GM21619 (cell line): ENCODE measurements around the gene TTYH3.
A peak's percentile ranks its signal among the peaks of the same experiment; 100 is the strongest.
"Not testable (repeated sequence)": the region's sequence is repeated elsewhere in the genome, so short reads cannot be mapped to it uniquely, and the experiment has no call there.

Experiments
- ATAC-seq: cut with Tn5 transposase; IDR thresholded peaks from one replicate; pipeline ENCODE4 v1.9.1; 2021; ENCODE audit not compliant: unreplicated experiment

The TTYH3 gene

DNA sequence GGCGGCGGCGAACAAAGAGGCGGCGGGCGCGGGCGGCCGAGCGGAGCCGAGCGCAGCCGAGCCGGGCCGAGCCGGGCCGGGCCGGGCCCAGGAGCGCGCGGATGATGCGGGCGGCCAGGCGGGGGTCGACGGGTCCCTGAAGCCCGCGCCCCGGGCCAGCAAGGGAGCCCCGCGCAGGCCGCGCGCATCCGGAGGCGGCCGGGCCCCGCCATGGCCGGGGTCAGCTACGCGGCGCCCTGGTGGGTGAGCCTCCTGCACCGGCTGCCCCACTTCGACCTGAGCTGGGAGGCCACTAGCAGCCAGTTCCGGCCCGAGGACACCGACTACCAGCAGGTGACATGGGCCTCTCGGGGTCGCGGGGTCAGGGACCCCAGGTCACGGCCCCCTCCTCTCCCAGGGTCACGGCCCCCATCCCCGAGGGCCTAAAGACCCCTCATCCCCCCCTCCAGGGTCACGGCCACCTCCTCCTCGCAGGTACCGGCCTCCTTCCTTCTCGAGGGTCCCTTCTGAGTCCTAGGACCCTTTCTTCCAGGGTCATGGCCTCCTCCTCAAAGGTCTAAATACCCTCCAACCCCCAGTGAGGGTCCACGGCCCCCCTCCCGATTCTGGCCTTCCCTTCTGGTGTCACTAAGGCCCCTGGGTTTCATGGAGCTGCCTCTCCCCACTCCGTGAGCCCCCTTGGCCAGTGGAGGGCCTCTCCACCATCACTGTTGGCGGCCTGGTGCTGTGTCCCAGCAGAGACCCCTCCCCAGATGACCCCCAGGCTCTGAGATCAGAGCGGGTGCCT, at the start of gene TTYH3:
Gene TTYH3 (plus strand): TSS at position 41 of the 787 bp plus-strand sequence. CDS start 170 bp downstream, at position 211.
- peak; percentile 30 for ATAC-seq

- ATAC-seq: no peak
These were observed 49.6 kb upstream of the TTYH3 start for GRCh38 chr7:2582006-2582735.

DNA sequence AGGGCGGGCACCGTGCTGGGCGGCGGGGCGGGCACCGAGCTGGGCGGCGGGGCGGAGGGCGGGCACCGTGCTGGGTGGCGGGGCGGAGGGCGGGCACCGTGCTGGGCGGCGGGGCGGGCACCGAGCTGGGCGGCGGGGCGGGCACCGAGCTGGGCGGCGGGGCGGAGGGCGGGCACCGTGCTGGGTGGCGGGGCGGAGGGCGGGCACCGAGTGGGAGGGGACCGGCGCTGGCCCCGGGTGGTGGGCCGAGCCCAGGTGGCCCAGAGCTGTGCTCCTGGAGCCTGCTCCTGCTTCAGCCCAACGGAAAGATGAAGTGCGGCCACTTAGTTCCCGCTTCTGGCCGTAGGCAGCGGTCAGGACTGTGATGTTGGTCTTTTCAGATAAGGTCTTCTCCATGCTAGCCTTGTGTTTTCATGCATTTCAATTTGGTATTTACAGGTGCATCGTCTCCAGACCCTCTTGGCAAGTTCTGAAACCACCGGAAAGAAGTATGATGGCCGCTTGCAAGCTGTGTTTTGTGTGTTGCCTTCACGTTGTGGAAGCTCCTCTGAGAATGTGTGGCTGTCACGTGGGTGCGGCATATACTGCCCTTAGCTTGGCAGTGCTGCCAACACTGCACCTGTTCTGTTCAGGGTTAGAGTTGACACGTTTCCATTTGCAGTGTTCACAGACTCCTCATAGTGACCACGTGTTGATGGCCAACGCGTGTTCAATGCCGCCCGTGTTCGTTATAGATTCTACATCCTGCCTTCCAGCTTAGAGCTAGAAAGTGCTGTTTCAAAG, 47.8 kb upstream of the TTYH3 start:
- no peak for ATAC-seq

GRCh38 chr7:2585446-2585845, 46.3 kb upstream of the TTYH3 start:
- no peak for ATAC-seq

GRCh38 chr7:2586326-2587020, 45.3 kb upstream of the TTYH3 start:
- no peak for ATAC-seq

DNA sequence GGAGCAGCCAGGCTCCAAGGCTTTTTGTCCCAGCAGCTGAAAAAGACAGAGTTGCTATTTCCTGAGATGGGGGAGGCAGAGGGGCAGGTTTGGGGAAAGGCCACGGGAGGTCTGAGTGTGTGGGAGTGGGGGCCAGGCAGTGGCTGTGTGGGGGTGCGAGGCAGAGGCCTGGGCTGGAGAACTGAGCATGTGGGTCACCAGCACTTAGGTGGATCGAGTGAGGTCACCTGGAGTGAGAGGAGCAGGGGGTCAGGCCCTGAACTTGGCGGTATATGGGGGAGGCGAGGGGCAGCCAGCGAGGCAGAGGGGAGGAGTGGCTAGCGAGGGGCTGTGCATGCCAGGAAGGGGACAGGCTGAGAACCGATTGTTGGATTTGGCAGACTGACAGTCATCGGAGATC, 44.7 kb upstream of the TTYH3 start:
- no peak for ATAC-seq

GRCh38 chr7:2587778-2588177, 44.0 kb upstream of the TTYH3 start:
- ATAC-seq: no peak

DNA sequence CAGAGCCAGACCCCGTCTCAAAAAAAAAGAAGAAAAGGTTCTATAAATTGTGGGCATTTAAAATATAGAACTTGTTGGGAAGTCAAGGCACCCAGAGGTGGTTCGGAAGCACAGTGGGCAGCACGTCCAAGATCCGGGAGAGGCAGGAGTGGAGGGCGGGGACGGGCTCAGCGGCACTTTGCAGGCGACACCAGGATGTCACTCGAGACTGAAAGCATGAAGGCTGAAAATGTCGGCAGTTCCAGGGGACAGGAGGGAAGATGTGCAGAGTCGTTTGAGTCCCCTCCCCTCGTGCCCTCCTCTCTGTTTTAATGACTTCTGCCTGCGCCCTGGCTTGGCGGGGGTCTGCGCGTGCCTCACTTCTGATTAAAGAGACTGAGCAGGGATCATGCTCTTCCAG, 42.4 kb upstream of the TTYH3 start:
- ATAC-seq: no peak

DNA sequence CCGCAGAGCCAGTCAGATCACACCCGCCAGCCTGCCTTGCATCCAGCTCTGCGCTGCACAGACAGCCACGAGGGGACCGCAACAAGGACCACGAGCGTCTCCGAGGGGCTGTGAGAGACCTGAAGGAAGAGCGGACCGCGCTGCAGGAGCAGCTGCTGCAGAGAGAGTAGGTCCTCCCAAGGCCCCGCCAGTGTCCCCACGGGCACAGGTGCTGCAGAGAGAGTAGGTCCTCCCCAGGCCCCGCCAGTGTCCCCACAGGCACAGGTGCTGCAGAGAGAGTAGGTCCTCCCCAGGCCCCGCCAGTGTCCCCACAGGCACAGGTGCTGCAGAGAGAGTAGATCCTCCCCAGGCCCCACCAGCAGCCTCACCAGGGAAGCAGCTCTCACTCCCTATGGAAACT, 41.8 kb upstream of the TTYH3 start:
- ATAC-seq: not testable (repeated sequence)

DNA sequence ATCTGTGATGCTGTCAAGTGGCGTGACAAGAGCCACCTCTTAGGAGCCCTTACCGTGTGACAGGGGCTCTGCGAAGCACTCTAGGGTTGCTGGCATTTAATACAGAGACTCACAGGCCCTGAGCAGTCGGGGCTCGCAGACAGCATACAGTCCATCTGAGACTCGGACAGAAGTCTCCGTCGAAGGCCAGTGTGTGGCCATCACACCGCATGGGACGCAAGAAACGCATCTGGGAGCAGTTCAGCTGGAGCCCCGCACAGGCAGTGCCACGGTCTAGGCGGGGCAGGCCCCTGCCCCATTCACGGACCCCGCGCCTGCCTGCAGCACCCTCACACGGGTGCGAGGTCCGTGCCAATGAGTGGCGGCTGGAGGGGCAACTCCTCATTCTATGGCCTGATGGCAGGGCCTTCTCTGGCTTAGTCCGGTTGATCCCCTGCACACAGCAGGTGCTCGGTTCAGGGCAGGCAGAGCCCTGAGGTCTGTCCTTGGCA, 39.4 kb upstream of the TTYH3 start:
- no peak for ATAC-seq

DNA sequence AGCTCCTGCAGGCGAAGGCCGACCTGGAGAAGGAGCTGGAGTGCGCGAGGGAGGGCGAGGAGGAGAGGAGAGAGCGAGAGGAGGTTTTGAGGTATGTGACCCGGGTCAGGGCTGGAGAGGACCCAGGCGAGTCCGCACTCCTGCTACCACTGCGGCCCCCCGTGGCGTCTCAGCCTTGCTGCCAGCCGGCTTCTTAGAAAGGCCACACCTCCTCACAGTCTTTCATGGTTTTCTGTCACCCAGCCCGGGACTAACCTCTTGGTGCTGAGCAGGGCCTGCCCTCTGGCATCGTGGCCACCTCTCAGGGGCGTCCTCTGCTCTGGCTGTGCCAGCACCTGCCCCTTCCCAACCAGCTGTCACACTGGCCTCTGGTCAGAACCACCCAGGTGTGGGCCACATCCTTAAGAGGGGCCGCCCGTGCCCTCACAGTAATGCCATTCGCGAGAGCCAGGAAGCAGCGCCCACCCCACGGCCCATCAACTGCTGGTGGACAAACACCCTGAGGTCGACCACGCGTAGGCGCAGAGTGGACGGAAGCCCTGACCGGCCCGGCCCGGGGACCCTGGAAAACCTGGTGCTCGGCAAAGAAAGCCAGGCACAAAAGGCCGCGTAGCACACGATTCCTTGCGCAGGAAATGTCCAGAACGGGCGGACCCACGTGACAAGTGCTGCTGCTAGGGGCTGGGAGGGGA, 38.6 kb upstream of the TTYH3 start:
- no peak for ATAC-seq

- no peak for ATAC-seq
These were observed 37.2 kb upstream of the TTYH3 start for GRCh38 chr7:2594599-2594998.

DNA sequence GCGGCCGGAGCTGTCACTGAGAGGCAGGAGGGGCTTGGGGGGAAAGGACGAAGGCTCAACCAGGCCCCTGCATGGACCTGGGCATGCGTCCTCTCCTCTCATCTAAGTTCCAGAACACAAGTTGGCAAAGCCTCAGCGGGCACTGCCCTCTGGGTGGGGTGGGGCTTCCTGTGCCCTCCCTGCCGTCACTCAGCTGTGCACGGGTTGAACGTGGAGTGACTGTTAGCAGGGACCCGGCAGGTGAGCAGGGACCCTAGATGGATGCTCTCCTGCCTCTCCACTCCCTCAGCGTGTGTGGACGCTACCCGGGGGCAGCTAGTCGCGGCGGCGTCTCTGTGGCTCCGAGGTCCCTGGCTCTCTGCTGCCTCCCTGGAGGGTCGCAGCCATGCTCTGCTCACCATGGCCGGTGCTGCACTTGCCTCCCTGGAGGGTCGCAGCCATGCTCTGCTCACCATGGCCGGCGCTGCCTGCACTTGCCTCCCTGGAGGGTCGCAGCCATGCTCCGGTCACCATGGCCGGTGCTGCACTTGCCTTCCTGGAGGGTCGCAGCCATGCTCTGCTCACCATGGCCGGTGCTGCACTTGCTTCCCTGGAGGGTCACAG, 36.4 kb upstream of the TTYH3 start:
- no peak for ATAC-seq

- ATAC-seq: no peak
These were observed 35.1 kb upstream of the TTYH3 start for GRCh38 chr7:2596464-2597272.

DNA sequence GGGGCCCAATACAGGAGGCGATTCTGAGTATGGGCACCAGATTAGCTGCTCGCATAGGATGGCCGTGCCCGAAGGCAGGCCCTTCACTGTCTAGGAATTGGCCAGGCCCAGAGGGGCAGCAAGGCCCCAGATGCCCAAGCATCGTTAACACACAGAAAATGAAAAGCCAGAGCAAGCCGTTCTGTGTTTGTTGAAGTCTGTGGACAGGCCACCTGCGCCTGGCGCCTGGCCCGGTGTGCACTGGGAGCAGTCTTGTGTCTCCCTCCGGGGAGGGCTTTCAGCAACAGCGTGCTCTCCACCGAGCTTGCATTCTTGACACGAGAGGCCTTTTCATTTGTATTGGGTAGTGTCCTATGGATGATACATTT, 34.5 kb upstream of the TTYH3 start:
- no peak for ATAC-seq

GRCh38 chr7:2598154-2598823, 33.5 kb upstream of the TTYH3 start:
- ATAC-seq: no peak

GRCh38 chr7:2601065-2601464, 30.7 kb upstream of the TTYH3 start:
- ATAC-seq: no peak

- ATAC-seq: no peak
These were observed 29.9 kb upstream of the TTYH3 start for GRCh38 chr7:2601907-2602306.
